Prostate gland (tissue), 2 donors: Measurements from ENCODE around the gene DYNLRB1.

Experiments used
- CTCF ChIP-seq, 4 experiments: fragments of 200-600 bp in 2 of 4; fragments of 450-650 bp in 2 of 4; sonication (generic) in 2 of 4; IDR thresholded peaks; 1 replicate in 3 of 4; 2 replicates in 1 of 4; pipeline ENCODE4 v1.5.1; 2016 to 2019; ENCODE audit warnings: antibody characterized with exemption in 4 of 4, mild to moderate bottlenecking in 2 of 4, moderate library complexity in 2 of 4
- POLR2AphosphoS5 ChIP-seq: sonication (generic); formaldehyde crosslinking; IDR thresholded peaks from one replicate; pipeline ENCODE4 v1.6.1; 2017; ENCODE audit warnings: antibody characterized with exemption

GRCh38 chr20:34506480-34506879 lies 9.7 kb upstream of the DYNLRB1 start:
- TF ChIP-seq CTCF (IDR thresholded peaks at IDR 0.05) (no peak), POLR2AphosphoS5 (no peak)
